Lung (tissue), 12 donors: ENCODE data around the gene DENND6B. TPM values are rescaled to one million over a fixed set of nuclear protein-coding genes. Genes with fewer than 3 reads are reported as not detected.
A peak's percentile ranks its signal among the peaks of the same experiment; 100 is the strongest.

Experiments used
- ATAC-seq: fragments of 200-7000 bp; cut with Tn5 transposase; one replicate; pipeline ENCODE4 v1.9.1; 2020; ENCODE audit warnings: moderate number of reproducible peaks; ENCODE audit not compliant: insufficient read depth, low FRiP score
- DNase-seq, 3 donors: peaks; one replicate each; pipeline ENCODE4 v3.0.0-alpha.2; 2013 to 2017
- H3K27ac ChIP-seq, 2 donors: one replicate each; pipeline ENCODE4 v1.5.1; 2013; ENCODE audit warnings: mild to moderate bottlenecking in 2 of 2, moderate library complexity in 2 of 2, control low read depth in 1 of 2, inconsistent platforms in 1 of 2, low read depth in 1 of 2, low read length in 1 of 2
- H3K27me3 ChIP-seq, 3 donors: one replicate each; pipeline ENCODE4 v1.5.1; 2013; ENCODE audit warnings: low read length in 2 of 3; ENCODE audit not compliant: control insufficient read depth in 3 of 3, insufficient read depth in 3 of 3
- H3K36me3 ChIP-seq, 4 donors: one replicate each; pipeline ENCODE4 v1.5.1; 2013; ENCODE audit warnings: low read length in 4 of 4, mild to moderate bottlenecking in 1 of 4, moderate library complexity in 1 of 4; ENCODE audit not compliant: control insufficient read depth in 4 of 4, insufficient read depth in 4 of 4
- H3K4me1 ChIP-seq, 5 donors: one replicate each; pipeline ENCODE4 v1.5.1; 2013; ENCODE audit warnings: low read length in 5 of 5, mild to moderate bottlenecking in 2 of 5, moderate library complexity in 1 of 5; ENCODE audit not compliant: control insufficient read depth in 5 of 5, insufficient read depth in 5 of 5
- H3K4me3 ChIP-seq: one replicate; pipeline ENCODE4 v1.5.1; 2013; ENCODE audit warnings: mild to moderate bottlenecking, control low read depth, moderate library complexity
- H3K9ac ChIP-seq, 2 donors: one replicate each; pipeline ENCODE4 v1.5.1; 2013; ENCODE audit warnings: low read length in 2 of 2, control low read depth in 1 of 2; ENCODE audit not compliant: insufficient read depth in 1 of 2
- H3K9me3 ChIP-seq, 4 donors: one replicate each; pipeline ENCODE4 v1.5.1; 2013; ENCODE audit warnings: low read length in 3 of 4, mild to moderate bottlenecking in 1 of 4, moderate library complexity in 1 of 4; ENCODE audit not compliant: control insufficient read depth in 4 of 4, insufficient read depth in 3 of 4
- WGBS, 2 donors: extraction: QIAGEN DNeasy Blood & Tissue Kit; methylation state at CpG; one replicate each; pipeline ENCODE4 v1.1.7; 2013; 5-methylcytosine and 5-hydroxymethylcytosine counted together
- polyA plus RNA-seq, 2 donors: library from polyadenylated mRNA; stranded (reverse); fragments of 200-250 nt; gene quantifications; one replicate each; pipeline ENCODE4 v1.2.1, GENCODE V29; 2013
- total RNA-seq, 2 donors: library from RNA; depleted of rRNA in 1 of 2; stranded (reverse); fragments of >200 nt in 1 of 2; gene quantifications; one replicate each; pipeline ENCODE4 v1.2.1, GENCODE V29; 2014 to 2021
- TF ChIP-seq, protein P1 (sequence below): IDR thresholded peaks from 2 replicates; pipeline ENCODE4 v1.5.1; 2012; ENCODE audit warnings: mild to moderate bottlenecking; ENCODE audit errors: control extremely low read depth, extremely low read depth
- donor health status: control.
- donor health status: control.
- donor health status: Bipolar disorder and iron deficiency.
- donor health status: healthy.
- donor health status: DM: yes; HTN: yes; CAD: no.

DENND6B gene
- total and polyA plus RNA-seq, 4 donors = 8.0 to 26.0 (median 12.6) TPM

DNA sequence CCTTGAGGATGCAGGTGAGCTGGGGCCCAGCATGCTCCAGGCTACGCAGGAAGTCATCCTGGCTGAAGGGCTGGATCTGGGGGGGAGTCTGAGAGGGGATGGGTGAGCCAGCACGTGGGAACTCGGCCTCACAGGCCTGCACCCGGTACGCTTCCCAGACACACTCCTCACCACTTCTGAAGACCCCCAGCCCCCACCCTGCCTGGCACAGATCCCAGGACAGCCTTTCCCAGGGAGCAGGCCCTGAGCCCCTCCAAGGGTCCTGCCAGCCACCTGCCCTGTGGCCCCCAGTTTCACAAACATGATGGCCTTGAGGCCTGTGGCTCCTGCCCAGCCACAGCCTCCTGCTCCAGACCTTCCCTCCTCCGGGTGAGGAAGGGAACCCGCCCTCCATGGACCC is 13.8 kb downstream of the DENND6B start:
- Histone ChIP-seq H3K27ac (no peak overlapping the region), H3K36me3 (no peaks in the 10 kb centered on the region), H3K9me3 (no peaks in the 10 kb centered on the region), H3K9ac (no peak overlapping the region), H3K27me3 (no peaks in the 10 kb centered on the region), H3K4me3 (no peak overlapping the region), H3K4me1 (peaks cover 0 to 27% (median 17%) of the 10 kb centered on the region in 5 donors)
- 84 to 88% methylated on average over 7 of the region's 7 CpGs for WGBS, 2 donors
- no peak for DNase-seq
- no peak for ATAC-seq
- TF ChIP-seq, protein P1, sequence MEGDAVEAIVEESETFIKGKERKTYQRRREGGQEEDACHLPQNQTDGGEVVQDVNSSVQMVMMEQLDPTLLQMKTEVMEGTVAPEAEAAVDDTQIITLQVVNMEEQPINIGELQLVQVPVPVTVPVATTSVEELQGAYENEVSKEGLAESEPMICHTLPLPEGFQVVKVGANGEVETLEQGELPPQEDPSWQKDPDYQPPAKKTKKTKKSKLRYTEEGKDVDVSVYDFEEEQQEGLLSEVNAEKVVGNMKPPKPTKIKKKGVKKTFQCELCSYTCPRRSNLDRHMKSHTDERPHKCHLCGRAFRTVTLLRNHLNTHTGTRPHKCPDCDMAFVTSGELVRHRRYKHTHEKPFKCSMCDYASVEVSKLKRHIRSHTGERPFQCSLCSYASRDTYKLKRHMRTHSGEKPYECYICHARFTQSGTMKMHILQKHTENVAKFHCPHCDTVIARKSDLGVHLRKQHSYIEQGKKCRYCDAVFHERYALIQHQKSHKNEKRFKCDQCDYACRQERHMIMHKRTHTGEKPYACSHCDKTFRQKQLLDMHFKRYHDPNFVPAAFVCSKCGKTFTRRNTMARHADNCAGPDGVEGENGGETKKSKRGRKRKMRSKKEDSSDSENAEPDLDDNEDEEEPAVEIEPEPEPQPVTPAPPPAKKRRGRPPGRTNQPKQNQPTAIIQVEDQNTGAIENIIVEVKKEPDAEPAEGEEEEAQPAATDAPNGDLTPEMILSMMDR = no peak

DNA sequence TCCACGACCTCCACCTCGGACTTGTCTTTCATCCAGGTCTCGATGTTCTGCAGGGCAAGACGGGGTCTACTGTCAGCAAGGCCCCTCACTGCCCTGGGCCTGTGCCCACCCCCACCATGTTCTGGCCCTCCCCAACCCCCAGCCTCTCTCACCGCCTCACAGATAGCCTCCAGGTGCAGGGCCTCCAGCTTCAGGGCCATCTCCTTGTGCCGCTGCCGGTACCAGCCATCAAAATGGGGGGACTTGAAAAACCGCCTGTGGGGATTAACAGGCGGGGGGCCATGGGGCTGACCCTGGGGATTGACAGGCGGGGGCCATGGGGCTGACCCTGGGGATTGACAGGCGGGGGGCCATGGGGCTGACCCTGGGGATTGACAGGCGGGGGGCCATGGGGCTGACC is 14.4 kb downstream of the DENND6B start:
- ATAC-seq = no peak
- no peak for DNase-seq
- no peaks in the 10 kb centered on the region for H3K36me3 ChIP-seq
- H3K27ac ChIP-seq = no peak overlapping the region
- TF ChIP-seq, protein P1 = no peak
- H3K4me1 ChIP-seq = peaks cover 0 to 30% (median 20%) of the 10 kb centered on the region in 5 donors
- H3K4me3 ChIP-seq = no peak overlapping the region
- no peaks in the 10 kb centered on the region for H3K9me3 ChIP-seq
- no peaks in the 10 kb centered on the region for H3K27me3 ChIP-seq
- WGBS, 2 donors = 95 to 98% methylated on average over 11 to 12 of the region's 12 CpGs
- no peak overlapping the region for H3K9ac ChIP-seq

DNA sequence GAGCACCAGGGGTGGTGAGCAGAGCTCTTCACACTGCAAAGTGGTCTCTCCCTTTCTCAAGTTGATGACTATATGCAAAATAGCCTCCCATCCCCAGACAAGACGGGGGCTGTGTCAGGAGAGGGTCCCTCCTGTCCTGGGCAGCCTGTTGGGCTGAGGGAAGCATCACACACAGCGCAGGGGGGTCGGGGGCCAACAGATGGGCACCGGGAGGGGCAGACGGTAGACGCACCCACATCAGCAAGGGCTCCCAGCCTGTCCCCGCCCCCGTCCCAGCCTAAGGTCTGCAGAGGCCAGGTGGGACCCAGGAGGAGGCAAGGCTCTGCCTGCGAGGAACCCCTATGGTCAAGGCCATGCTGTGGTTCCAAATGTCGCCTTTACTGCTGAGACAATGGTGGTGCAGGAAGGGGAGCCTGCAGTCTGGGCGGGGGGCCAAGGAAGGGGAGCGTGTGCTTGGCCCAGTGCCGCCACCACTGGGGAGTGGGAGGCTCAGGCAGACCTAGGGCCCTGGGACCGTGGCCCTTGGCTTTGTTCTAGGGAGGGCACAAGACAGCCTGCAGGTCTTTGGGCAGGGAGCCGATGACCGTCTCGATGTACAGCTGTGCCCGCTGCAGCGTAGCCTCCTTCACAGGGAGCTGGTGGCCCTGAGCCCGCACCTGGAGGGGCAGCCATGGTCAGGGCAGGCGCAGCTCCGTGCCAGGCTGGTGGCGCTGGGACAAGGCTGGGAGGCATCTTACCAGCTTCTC is 15.0 kb downstream of the DENND6B start:
- Histone ChIP-seq H3K36me3 (no peaks in the 10 kb centered on the region), H3K27me3 (no peaks in the 10 kb centered on the region), H3K4me1 (peaks cover 0 to 30% (median 20%) of the 10 kb centered on the region in 5 donors), H3K27ac (no peak overlapping the region), H3K4me3 (no peak overlapping the region), H3K9ac (no peak overlapping the region), H3K9me3 (no peaks in the 10 kb centered on the region)
- ATAC-seq = no peak
- TF ChIP-seq, protein P1 = no peak
- DNase-seq = no peak
- WGBS, 2 donors = 88 to 89% methylated on average over 23 of the region's 23 CpGs

DNA sequence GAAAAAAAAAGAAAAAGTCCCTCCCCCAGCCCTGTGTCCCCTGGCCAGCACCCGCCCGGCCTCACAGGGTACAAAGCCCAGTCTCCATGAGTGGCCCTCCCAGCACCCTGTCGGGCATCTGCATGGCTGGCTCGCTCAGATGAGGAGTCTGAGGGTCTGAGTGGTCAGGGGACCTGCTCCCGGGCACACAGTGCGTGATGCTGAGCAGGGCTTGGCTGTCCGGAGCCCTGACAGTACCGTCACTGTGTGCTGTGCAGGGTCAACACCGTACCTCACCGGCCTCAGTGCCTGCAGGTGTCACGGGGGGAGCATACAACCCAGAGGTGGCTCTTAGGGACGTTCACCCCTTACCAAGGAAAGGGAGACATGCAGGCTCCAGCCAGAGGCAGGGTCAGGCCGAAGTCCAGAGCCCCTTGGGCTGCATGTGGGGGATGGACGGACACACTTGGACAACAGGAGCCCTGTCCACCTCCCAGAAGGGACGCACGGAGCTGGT is 15.8 kb downstream of the DENND6B start:
- no peak overlapping the region for H3K9ac ChIP-seq
- no peak for DNase-seq
- peak overlapping the region in 1 of 2 donors; percentile 5 for H3K27ac ChIP-seq
- TF ChIP-seq, protein P1 = no peak
- H3K27me3 ChIP-seq = no peaks in the 10 kb centered on the region
- no peak for ATAC-seq
- peaks cover 0 to 30% (median 20%) of the 10 kb centered on the region in 5 donors for H3K4me1 ChIP-seq
- 90 to 91% methylated on average over 16 of the region's 16 CpGs for WGBS, 2 donors
- H3K9me3 ChIP-seq = no peaks in the 10 kb centered on the region
- H3K4me3 ChIP-seq = no peak overlapping the region
- no peaks in the 10 kb centered on the region for H3K36me3 ChIP-seq
